NT2/D1 (cell line): ENCODE data around the gene UMODL1.

Source experiments
- SUZ12 ChIP-seq: IDR thresholded peaks from 2 replicates; pipeline ENCODE4 v1.6.1; 2011; ENCODE audit not compliant: insufficient read length, insufficient read depth; ENCODE audit errors: extremely low read depth
- YY1 ChIP-seq: IDR thresholded peaks from 2 replicates; pipeline ENCODE4 v1.6.1; 2011; ENCODE audit not compliant: insufficient read length, insufficient read depth
- ZNF274 ChIP-seq: IDR thresholded peaks from 2 replicates; pipeline ENCODE4 v1.6.1; 2011; ENCODE audit warnings: mild to moderate bottlenecking, low read depth, low read length

DNA sequence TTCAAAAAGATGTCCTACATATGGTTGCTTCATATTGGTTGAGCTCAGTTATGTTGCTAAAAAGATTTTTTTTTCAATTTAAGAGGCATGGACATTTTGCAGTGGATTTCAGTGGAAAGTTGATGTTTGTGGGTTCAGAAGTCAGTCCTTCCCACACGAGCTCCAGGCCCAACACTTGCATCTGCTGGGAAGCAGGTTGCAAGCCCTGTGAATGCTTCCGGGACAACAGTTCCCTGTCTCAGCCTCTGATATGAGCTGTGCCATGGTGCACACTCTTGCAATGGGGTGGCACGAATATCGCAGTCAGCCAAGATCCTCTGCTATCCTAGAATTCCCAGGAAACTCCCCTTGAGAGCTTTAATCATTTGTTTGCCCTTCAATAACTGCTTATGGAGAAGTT is 117.5 kb downstream of the UMODL1 start:
- TF ChIP-seq ZNF274 (no peak), YY1 (no peak), SUZ12 (no peak)
